OCI-M2 (cell line): ENCODE results near the gene GNA14.

Experiments used
- DNase-seq: peaks from one replicate; lab custom pipeline; 2025; ENCODE audit not compliant: unreplicated experiment; lab: John Stamatoyannopoulos, UW

Gene GNA14

DNA sequence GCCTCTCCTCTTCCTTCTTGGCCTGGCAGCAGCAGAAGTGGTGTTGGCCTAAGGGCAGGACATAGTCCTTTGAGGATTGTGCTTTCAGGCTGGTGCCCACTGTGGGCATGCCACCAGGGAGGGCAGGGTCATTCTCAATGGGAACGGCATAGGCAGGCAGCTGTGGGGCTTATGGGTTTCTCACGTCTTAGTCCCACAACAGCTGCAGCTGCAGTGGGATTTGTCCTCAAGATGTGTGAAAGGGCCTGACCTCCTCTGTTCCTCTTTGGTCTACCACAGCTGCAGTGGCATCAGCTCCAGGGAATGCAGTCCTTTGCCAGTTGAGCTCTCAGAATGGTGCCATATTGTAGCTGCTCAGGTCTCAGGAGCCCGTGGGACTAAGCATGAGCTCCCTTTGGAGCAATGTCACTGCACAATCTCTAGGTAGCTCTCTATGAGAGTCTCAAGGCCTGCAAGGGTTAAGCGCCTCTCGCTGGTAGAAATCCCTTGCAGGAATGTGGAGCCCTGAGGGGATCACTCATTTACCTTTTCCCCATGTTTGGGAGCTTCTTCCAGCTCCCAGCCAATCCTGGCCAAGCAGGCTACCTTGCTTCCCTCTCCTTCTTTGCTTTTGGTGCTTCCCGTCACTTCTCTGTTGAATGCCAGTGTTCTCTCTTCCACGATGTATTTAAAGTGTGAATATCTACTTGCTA lies 104.8 kb downstream of the GNA14 start:
- DNase-seq: no peak

DNA sequence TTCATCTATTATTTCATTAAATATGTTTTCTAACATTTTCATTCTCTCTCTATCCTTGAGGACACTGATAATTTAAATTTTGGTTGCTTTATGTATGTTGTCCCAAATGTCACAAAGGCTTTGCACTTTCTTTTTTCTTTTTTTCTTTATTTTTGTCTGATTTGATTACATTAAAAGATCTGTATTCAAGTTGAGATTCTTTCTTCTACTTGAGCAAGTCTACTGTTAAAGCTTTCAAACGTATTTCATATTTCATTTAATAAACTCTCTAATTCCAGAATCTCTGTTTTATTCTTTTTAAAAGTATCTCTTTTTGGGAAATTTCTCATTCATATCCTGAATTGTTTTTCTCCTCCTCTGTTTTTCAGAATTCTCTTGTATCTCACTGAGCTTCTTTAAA lies 106.5 kb downstream of the GNA14 start:
- no peak for DNase-seq

DNA sequence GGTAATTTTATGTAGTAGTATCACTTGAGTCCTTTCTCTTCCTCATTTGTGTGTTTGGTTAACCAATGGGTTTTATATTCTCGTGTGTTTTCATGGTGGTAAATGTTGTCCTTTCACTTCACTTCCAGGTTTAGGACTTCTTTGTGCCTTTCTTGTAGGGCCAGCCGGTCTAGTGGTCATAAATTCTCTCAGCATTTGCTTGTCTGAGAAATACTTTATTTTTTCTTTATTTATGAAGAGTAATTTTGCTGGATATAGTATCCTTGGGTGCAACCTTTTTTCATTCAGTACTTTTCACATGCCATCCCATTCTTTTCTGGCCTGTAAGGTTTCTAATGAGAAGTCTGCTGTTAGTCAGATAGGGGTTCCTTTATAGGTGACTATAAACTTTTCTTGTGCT lies 107.1 kb downstream of the GNA14 start:
- DNase-seq: no peak

DNA sequence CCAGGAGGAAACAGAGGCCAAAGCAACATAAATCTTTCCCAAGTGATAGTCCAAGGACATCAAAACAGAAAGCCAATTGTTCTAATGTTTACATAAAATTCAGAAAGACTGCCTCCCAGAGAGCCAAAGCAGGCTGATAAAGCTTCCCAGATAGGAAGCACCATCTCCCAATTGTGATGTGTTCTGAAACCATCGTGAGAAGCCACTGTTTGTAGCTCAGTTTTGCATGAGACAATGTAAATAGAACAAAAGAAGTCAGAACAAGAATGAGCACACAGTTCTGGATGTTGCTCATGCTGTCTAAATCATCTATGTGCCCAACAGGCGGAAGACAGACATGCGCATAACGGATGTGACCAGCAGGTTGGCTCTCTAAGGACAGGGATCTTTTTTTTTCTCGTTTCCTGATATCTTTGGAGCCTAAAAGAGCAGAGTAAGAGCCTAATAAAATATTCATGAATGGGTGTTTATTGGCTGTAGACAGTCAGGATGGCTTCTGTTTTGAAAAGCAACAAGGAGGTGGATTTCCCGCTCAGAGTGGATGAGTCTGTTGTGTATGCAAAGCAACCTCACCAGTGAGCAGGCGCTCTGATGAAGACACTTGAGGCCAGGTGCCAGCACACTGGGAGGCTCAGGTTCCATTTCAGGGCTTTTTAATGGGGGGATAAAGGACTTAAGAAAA lies 113.6 kb downstream of the GNA14 start:
- no peak for DNase-seq

DNA sequence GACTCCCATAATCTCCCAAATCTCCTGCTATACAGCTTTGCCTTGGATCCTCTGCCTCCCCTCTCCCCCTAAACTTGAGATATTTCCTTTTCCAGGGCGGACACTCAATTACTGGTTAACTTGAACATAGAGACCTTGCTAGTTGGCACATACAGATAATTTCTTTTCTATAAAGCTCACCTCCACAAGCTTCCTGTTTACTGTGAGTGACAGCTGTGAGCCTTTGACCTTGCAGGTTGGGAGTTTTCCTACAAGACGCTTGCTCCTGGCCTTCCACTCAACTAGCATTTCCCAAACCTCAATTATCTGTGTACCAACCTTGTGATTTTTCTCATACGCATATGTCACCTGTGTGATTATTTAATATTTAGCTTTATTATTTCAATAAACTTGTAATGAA lies 114.5 kb downstream of the GNA14 start:
- no peak for DNase-seq

DNA sequence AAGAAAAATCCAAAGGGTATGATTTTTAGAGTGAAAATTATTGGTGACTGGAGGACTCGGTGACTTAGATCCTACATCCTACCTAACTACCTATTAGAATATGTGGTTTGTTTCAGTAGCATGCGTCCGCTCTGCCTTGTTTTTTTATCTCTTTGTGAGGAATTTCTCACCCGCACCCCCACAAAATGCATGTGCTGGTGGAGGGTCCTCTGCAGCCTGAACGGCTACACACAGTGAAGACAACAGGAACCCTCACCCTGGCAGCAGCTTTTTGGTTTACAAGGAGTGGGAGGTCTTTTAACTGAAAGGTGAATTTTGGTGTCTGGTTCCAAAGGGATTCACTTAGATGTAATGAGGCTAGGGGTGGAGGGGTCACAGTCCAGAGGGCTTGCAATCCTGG lies 115.5 kb downstream of the GNA14 start:
- DNase-seq: no peak

DNA sequence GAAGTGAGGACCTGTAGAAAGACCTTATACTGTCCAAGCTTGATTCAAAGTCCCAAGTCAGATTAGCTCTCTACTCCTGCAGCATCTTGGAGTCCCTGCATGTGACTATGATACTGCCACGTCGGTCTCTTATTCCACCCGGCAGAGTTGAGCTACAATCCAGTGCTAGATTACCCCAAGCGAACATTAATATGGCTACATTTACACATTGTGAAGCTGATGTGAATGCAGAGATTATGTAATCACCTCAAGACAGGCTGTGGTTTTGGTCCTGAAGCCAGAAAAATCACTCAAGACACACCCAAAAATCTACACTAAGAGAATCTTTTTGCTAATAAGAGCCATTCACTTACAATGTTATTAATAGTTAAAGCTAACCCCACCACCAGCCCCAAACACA lies 116.7 kb downstream of the GNA14 start:
- no peak for DNase-seq

DNA sequence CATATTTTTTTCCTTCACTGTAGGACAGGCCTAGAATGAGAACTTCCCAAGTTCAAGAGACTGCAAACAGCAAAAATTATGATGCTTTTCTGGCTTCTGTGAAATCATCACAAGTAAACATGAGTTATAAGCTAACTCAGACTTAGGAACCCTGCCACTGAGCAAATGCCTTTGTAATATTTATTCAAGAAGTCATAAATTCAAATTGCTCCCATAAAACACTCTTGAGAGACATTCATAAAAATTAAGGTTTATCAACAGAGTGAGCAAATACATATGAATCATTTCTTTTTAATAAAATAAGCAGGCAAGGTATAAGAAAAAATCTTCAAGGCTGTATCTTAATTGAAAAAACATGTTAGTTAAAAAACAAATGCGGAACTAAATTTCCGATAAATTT lies 124.2 kb downstream of the GNA14 start:
- DNase-seq: no peak

DNA sequence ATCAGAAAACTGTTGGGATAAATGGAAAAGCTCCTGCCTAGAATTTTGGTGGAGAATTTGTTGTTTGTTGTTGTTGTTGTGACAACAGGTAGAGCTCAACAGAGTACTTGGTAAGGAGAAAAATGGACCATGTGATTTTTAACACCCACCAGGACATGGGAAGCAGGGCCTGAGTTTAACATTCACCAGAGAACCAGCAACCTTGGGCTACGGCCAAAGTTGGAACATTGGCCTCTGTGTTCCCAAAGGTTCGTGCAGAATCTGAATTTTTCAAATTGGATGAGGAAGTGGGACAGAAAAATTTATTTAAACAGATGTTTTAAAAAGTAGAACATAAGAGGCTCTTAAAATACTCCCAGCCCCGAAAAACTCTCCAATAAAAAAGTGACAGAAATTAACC lies 127.0 kb downstream of the GNA14 start:
- DNase-seq: no peak

DNA sequence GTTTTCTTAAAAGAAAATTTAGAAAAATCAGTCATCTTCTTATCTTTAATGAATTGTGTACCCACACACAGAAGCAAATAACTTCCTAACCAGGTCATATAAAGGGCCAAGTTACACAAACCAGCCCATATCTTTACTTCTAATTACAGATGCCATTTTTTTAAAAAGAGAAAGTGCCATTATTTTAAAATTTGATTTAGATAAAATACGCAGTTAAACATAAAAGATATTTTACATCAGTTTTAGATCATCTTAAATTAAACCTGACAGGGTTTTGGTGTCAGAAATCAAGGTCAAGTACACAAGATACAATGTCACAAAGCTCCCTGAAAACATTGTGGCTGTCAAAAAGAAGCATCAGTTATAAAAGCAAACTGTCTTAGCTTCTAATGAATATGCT lies 129.4 kb downstream of the GNA14 start:
- no peak for DNase-seq

DNA sequence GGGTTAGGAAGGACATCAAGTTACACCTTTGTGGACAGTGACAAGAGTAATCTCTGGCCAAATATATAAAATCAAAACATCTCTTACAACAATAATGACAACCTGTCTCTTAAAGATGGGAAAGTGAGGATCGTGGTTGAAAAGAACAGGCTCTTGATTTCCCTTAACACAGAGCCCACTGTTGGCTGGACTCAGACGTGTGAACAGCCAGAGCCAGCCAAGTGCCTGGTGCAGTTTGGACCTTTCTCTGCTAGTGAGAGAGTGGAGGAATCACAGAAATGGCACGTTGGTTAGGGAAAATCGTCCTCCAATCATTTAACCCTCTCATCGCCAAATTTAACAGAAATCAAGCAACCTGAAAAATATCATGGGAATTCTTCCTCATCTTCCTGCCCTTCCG lies 131.3 kb downstream of the GNA14 start:
- DNase-seq: no peak

DNA sequence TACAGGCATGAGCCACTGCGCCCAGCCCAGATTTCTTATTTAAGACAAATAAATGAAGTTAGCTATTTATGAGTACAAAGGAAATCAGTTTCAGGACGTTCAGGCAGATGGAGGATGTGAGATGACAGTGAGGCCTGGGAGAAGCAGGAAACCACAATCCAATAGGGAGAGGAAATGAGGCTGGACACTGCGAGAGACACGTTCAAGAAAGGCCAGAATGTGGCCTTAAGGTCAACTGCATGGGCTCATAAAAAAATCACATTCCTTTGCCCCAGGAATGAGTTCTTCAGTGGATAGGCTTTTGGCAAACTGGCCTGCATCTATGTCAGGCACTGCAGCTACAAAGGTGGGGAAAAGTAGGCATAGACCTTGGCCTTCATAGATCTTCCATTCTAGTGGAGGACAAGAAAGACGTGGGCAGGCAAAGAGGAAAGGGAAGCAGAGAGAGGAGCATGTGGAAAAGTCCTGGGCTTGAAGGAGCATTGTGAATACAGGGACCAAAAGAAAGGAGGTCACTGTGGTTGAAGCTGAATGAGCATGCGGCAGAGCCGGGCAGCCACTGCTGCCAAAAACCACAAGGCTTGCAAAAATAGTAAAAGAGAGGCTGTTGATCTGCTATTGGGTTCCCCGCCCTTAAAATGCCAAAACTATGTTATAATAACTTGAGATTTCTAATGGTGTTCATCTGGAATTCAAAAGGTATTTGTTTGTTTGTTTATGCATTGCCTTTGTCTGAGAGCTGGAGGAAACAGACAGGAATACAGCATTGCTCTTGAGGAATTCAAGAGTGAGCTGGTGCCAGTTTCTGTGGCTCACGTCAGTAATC lies 133.0 kb downstream of the GNA14 start:
- DNase-seq: no peak

DNA sequence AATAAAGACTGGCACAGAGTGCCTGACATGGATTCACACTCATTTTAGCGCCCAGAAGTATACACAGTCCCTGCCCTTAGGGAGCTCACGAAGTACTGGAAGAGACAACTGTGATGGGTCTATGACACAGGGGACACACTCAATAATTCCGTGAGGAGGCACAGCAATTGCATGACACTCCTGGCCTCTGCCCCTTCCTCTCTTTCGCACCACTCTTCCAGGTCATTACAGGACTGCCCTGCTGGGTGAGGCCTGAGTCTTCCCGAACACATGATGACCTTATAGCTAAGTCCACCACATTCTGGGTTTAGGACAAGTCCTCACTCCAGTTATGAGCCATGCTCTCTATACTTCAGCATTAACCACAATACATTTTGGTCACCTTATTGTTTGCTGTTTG lies 134.7 kb downstream of the GNA14 start:
- no peak for DNase-seq

DNA sequence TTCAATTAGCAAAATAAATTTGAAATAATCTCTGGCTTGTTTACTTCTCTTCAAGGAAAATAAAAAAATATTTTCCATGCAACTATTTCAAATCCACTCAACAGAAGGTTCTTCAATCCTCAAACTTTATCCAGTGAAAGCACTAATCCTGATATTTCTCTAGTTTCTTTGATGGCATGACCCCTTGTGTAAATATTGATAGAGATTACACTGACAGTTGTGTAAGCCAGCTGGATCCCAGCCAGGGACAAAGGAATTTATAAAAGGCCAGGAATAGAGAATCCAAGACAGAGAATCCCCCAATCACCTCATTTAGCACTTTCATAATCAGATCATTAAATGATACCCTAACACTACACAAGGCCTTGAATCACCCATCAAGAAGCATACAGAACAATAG lies 135.2 kb downstream of the GNA14 start:
- no peak for DNase-seq

DNA sequence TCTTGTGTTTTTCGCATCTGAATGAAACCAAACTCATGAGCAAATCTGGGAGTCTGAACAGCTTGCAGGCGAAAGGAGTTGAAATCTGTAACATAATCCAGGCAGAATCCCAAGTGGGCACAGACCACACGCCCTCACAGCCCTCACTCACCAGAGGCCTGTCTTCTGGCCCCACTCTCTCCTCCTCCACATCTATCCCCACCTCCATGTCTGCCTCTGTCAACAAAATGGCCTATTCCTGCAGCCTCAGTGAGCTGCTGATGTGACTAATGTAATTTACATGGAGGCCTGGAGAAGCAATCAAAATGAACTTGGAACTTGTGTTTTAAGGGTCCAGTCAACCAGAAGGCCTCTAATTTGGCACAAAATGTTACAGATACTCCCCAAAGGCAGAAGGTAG lies 136.6 kb downstream of the GNA14 start:
- DNase-seq: no peak

DNA sequence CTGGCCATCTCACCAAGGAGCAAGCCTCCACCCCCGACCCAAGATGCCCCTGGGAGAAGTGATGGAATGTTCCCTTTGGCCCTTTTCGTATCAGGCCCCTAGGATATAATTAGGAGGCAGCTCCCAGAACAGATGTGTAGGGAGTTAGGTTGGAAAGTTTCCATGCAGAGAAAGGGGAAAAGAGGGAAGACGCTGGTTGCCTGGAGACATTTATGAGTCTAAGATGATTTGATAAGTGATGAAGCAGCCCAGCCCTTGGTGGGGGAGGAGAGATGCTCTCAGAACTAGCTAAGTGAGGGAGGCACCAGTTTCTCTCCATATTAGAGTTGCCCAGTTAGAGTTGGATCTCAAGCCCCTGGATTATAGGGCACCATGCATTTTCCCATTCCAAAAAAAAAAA lies 137.5 kb downstream of the GNA14 start:
- no peak for DNase-seq

DNA sequence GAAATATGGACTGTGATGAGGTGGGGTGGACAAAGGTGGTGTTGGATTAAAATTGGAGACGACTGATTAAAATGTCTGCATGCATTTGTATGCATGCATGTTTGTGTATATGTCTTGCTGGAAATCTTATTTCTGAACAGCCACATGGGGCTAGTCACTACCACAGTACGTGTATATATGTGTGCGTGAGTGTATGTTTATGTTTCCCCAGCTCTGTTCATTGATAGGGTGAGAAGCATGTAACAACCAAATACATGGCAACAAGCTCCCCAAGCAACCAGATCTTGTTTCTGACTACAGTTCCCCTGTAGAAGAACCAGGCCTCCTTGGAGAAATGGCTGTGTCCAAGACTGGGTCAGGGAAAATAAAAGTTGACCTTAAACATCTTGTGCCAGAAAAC lies 139.7 kb downstream of the GNA14 start:
- DNase-seq: no peak

DNA sequence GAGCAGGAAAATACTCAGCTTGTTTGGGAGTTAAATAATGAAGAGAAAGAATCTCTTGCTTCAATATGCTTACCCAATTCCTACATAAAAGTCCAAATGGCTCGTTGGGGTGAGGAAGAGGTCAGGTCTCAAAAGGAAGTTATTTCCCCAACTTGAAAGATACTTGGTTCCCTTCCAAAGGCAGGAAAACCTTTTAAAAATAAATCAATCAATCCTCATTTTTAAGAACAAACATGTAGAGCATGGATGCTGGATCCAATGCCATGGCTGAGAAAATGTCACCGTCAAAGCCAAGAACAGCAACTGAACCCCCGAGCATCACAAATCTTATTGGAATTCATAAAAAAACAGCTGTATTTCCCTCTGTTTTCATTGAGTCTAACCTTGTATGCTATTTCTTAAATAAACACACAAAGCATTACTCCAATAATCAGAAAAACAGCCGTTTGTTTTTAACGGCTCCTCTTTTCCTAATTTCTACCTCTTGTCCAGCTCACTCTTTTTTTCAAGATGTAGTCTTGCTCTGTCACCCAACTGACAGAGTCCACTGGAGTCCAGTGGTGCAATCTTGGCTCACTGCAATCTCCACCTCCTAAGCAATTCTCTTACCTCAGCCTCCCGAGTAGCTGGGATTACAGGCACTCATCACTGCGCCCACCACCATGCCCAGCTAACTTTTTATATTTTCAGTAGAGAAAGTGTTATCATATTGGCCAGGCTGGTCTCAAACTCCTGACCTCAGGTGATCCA lies 140.7 kb downstream of the GNA14 start:
- DNase-seq: no peak

DNA sequence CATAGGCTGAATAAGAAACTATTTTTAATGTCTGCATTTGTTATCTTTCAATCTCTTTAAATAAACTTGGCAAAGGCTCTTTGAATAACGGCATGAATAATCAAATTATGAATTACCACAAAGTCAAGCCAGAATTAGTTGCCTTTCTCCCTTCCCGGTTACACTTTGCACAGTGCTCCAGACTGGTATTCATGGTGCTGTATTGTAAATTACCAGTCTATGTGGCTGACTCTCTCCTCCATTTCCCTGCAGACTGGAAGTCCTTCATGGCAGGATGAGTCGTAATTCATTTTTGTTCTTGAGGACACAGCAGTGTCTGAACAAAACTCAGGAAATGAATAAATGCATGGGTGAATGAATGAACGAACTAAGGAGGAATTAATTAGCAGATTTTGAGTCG lies 142.9 kb downstream of the GNA14 start:
- no peak for DNase-seq

DNA sequence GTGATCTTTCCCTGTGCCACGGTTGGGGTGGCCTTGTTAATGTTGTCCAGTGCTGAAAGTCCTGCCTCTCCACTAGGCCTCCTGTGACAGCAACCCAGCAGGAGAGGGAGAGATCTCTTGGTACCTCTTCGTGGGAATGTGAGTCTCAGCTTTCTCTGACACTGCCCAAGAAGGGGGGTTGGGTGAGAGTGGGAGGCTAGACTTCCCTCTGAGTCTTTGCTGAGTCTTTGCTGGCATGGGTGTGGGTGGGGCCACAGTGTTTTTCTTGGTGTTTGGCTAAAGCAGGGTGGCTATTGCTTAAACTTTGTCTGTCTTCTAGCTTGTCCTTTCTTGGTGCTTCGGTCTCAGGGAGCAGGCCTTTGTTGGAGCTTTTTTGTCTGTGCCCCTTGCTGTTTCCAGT lies 145.6 kb downstream of the GNA14 start:
- no peak for DNase-seq

DNA sequence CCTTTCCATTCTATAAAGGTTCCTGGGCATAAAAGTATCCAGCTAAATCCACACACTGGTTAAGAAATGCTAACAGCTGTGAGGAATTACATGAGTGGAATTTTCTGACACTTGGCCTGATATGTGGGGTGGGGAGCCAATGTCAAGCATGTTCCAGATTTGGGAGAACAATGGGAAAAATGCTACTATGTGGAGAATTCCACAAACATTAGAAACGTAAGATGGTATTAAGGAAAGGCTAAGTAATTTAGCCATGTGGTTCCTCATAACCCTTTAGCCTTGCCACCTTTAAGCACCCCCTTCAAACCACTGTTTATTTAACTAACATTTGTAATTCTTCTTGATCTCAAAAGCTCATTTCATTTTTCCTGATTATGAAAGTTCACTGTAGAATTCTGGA lies 149.2 kb downstream of the GNA14 start:
- DNase-seq: no peak
